GM18505 (cell line): Measurements from ENCODE around the gene CCL4L2.
A peak's percentile ranks its signal among the peaks of the same experiment; 100 is the strongest.
"Not testable (repeated sequence)": the region's sequence is repeated elsewhere in the genome, so short reads cannot be mapped to it uniquely, and the experiment has no call there.

Experiments used
- ATAC-seq: cut with Tn5 transposase; IDR thresholded peaks from one replicate; pipeline ENCODE4 v1.9.1; 2021; ENCODE audit not compliant: unreplicated experiment
- POLR2A ChIP-seq: IDR thresholded peaks from 4 replicates; pipeline ENCODE4 v1.6.1; 2011; ENCODE audit warnings: borderline replicate concordance; ENCODE audit not compliant: insufficient read depth, insufficient read length; ENCODE audit errors: extremely low read depth

The CCL4L2 gene

DNA sequence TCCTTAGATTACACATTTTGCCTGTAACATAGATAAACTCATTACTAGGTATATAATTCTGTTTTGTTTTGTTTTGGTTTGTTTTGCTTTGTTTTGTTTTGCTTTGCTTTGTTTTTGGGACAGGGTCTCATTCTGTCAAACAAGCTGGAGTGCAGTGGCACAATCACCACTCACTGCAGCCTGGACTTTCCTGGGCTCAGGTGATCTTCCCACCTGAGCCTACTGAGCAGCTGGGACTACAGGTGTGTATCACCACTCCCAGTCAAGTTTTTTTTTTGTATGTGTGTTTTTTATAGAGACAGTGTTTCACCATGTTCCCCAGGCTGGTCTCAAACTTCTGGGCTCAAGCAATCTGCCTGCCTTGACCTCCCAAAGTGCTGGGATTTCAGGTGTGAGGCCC, 1.3 kb upstream of the CCL4L2 start:
- no peak for ATAC-seq
- no peak for TF ChIP-seq POLR2A

DNA sequence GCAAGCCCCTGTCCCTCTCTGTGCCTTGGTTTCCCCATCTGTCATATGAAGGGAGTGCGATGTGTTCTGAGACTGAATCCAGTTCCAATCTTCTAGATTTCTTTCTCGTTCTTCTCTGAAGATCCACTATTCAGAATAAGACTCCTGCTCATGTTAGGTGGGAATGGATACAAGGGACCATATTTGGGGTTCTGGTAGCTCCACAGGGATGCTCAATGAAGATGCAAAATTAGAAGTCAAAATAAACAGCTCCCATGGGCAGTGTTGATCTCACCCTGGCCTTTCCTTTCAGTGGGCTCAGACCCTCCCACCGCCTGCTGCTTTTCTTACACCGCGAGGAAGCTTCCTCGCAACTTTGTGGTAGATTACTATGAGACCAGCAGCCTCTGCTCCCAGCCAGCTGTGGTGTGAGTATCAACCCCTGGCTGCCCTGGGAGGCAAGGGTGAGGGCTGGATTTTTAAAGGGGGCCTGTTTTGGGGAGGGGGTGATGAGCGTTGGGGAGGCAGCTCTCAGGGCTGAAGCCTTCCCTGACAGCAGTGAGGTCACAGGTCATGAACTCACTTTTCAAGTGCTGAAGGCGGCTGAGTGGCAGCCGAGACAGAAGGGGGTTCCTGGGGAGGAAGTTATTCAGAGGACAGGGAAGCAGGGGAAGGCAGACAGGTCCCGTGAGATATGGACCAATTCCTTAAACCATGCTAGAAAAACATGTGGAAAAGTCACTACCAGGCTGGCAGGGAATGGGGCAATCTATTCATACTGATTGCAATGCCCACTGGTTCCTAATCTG, 815 bp downstream of the CCL4L2 start:
- peak; percentile 20 for TF ChIP-seq POLR2A
- ATAC-seq: not testable (repeated sequence)

GRCh38 chr17:36212272-36212605, 1.4 kb downstream of the CCL4L2 start:
- peak; percentile 39 for TF ChIP-seq POLR2A
- no peak for ATAC-seq

GRCh38 chr17:36212966-36213365, 2.1 kb downstream of the CCL4L2 start:
- no peak for ATAC-seq

GRCh38 chr17:36213695-36214094, 2.8 kb downstream of the CCL4L2 start:
- no peak for TF ChIP-seq POLR2A
- no peak for ATAC-seq

More at GRCh38 chr17:36212966-36213365, 2.1 kb downstream of the CCL4L2 start:
- TF ChIP-seq POLR2A: peak; percentile 44

DNA sequence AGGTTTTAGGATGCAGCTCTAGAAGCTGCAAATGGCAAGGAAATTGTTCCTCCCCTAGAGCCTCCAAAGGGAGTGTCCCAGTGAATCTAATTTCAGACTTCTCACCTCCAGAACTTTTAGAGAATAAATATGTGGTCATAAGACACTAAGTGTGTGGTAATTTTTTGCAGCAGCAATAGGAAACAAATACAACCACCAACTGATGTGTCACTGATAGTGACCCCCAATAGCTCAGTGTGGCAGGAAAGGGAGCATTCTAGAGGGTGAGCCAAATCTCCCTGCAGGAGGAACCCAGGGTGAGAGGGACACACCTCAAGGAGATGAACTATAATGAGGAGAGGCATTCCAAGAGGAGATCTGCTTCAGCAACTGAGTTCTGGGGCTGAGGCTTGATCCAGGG, 4.1 kb downstream of the CCL4L2 start:
- ATAC-seq: no peak

DNA sequence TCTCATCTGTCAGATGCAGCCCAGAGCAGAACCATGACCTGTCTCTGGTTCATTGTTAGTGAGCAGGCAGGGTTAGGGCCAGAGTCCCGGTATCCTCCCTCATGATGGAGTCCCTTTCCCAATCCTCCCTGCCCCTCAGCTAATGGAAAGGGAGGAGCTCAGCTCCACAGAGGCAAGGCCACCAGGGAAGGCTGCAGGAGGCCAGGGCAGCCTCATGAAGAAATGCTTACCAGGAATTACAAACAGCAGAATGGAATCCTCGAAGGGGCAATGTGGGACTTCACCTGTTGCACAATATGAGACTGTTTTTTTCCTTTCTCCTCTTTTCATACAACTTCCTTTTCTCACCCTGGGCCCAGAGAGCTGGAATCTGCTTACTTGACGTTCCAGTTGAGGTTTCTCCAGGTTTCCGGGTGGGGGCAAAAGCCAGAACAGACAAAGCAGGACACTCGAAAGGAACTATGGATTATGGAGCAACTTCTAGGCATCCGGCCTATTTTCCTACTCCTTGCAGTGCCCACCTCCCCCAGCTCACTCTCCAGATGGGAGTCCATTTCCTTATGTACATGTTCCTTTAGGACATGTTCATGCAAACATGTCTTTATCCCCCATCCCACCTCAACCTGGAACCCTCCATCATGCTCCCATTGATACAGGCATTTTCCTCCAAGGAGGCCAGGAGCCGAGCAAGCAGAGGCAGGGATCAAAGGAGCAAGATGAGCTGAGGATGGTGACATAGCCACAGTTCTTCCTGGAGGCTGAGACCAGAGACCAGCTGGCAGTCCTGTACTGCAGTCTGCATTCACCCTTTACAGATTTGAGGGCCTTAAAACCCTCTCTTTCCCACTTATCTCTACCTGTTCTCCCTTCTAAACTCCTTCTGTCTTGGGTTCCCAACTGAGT, 4.8 kb downstream of the CCL4L2 start:
- ATAC-seq: not testable (repeated sequence)

More for the DNA sequence above, 4.1 kb downstream of the CCL4L2 start:
- no peak for TF ChIP-seq POLR2A

- not testable (repeated sequence) for ATAC-seq
Measured at GRCh38 chr17:36219556-36219955, 8.7 kb downstream of the CCL4L2 start.

DNA sequence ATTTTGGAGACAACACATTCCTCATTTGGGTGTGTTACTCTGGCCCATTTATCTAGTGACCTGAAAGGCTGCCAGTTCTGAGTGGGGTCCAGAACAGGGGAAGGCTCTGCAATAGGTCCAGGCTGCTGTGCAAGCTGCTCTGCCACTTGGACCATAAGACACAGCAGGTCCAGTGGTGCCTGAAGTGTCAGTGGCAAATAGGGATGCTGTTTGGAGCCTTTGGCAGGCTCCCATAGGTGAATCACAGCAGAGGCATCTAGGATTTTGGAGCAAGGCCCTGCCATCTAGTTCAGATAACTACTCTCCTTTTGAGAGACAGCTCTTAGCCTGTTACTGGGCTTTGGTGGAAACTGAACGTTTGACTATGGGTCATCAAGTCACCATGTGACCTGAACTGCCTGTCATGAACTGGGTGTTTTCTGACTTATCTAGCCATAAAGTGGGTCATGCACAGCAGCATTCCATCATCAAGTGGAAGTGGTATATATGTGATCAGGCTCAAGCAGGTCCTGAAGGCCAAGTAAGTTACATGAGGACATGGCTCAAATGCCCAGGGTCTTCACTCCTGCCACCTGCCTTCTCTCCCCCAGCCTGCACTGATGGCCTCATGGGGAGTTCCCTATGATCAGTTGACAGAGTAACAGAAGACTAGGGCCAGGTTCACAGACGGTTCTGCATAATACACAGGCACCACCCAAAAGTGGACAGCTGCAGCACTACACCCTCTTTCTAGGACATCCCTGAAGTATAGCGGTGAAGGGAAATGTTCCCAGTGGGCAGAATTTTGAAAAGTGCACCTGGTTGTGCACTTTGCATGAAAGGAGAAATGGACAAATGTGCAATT, 10.1 kb downstream of the CCL4L2 start:
- not testable (repeated sequence) for ATAC-seq

DNA sequence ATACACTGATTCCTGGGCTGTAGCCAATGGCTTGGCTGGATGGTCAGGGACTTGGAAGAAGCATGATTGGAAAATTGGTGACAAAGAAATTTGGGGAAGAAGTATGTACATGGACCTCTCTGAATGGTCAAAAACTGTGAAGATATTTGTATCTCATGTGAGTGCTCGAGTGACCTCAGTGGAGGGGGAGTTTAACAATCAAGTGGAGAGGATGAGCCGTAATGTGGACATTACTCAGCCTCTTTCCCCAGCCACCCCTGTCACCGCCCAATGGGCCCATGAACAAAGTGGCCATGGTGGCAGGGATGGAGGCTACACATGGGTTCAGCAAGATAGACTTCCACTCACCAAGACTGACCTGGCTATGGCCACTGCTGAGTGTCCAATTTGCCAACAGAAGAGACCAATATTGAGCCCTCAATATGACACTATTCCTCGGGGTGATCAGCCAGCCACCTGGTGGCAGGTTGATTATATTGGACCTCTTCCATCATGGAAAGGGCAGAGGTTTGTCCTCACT, 10.8 kb downstream of the CCL4L2 start:
- not testable (repeated sequence) for ATAC-seq

GRCh38 chr17:36222967-36223366, 12.1 kb downstream of the CCL4L2 start:
- ATAC-seq: not testable (repeated sequence)

DNA sequence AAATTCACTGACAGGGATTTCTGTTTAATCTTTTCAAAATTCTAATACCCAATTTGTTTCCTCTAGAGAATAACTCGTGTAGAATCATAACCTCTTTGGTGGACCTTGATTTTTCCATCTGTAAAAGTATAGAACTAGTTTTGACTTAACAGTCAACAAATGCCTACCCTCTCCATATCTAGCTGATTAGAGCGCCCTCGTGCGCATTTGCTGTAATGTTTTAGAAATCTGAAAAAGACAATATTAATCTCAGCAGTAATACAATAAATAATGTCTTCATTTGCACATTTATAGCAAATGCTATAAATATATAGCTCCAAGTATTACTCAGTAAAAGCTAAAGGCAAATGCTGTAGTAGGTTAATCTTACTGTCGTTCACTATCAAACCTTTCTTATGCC, 18.8 kb downstream of the CCL4L2 start:
- ATAC-seq: not testable (repeated sequence)

GRCh38 chr17:36242046-36242445, 31.2 kb downstream of the CCL4L2 start:
- ATAC-seq: not testable (repeated sequence)
